ENCODE data around the gene DDX19B. TPM values are rescaled to one million over a fixed set of nuclear protein-coding genes. Genes with fewer than 3 reads are reported as not detected.

Gene DDX19B
- polyA plus RNA-seq, 2 of the 4 experiments (the other 2 are of a cell fraction), result 26.9 to 50.6 TPM

- FAIRE-seq, result no peak
These were observed 4.5 kb upstream of the DDX19B start for GRCh38 chr16:70294385-70295025.

GRCh38 chr16:70295634-70296033 lies 3.4 kb upstream of the DDX19B start:
- TF ChIP-seq BCL3 (IDR thresholded peaks at IDR 0.05) (no peak), FOSL2 (IDR thresholded peaks at IDR 0.05) (no peak), FOSL2 (CRISPR knock-in tag; IDR thresholded peaks at IDR 0.05) (no peak), ELK1 (IDR thresholded peaks at IDR 0.05; ENCODE audit: low read depth, low read length) (no peak), HOXB5 (CRISPR knock-in tag; IDR thresholded peaks at IDR 0.05) (no peak), JUNB (IDR thresholded peaks at IDR 0.05) (no peak), EHF (CRISPR knock-in tag; IDR thresholded peaks at IDR 0.05) (no peak), SMC3 (IDR thresholded peaks at IDR 0.05) (no peak), RAD21 (conservative IDR thresholded peaks at IDR 0.05 in 1 of 2, IDR thresholded peaks at IDR 0.05 in 1 of 2) (no peak), MAX (IDR thresholded peaks at IDR 0.05) (no peak), RCOR1 (IDR thresholded peaks at IDR 0.05; ENCODE audit: low read depth, low read length) (no peak), POLR2A (IDR thresholded peaks at IDR 0.05; ENCODE audit: low read length) (no peak), CHD2 (IDR thresholded peaks at IDR 0.05; ENCODE audit: low read length, partially characterized antibody) (no peak), GATA3 (IDR thresholded peaks at IDR 0.05; ENCODE audit: borderline replicate concordance) (no peak), CBX8 (IDR thresholded peaks at IDR 0.05) (no peak), NFE2L2 (conservative IDR thresholded peaks at IDR 0.05; ENCODE audit: low read length) (no peak), E2F6 (IDR thresholded peaks at IDR 0.05; ENCODE audit: borderline replicate concordance, low read depth) (no peak), RARB (CRISPR knock-in tag; IDR thresholded peaks at IDR 0.05) (no peak), NPAS2 (CRISPR knock-in tag; IDR thresholded peaks at IDR 0.05; ENCODE audit: borderline replicate concordance) (no peak)
- TF ChIP-seq, protein P1, sequence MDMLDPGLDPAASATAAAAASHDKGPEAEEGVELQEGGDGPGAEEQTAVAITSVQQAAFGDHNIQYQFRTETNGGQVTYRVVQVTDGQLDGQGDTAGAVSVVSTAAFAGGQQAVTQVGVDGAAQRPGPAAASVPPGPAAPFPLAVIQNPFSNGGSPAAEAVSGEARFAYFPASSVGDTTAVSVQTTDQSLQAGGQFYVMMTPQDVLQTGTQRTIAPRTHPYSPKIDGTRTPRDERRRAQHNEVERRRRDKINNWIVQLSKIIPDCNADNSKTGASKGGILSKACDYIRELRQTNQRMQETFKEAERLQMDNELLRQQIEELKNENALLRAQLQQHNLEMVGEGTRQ (IDR thresholded peaks at IDR 0.05), result no peak
- TF ChIP-seq, protein P2, sequence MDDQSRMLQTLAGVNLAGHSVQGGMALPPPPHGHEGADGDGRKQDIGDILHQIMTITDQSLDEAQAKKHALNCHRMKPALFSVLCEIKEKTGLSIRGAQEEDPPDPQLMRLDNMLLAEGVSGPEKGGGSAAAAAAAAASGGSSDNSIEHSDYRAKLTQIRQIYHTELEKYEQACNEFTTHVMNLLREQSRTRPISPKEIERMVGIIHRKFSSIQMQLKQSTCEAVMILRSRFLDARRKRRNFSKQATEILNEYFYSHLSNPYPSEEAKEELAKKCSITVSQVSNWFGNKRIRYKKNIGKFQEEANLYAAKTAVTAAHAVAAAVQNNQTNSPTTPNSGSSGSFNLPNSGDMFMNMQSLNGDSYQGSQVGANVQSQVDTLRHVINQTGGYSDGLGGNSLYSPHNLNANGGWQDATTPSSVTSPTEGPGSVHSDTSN (IDR thresholded peaks at IDR 0.05), result no peak
- CTCF ChIA-PET, result interaction anchor here (1.1 kb wide), 1 partner anchor 12 kb away, joined by 3 read pairs; no protein-coding TSS in a partner anchor
- Histone ChIP-seq H3K4me3 (no peak overlapping the region), H3K27ac (no peak overlapping the region), H3K4me1 (peaks cover 5% of the 10 kb centered on the region), H3K9me3 (peaks cover under 1% of the 10 kb centered on the region; the same call in 2 of the 3 replicates), H3K4me2 (no peak overlapping the region)
- POLR2A ChIA-PET, result interaction anchor here (1.2 kb wide), 1 partner anchor 51 kb away, joined by 6 read pairs; the partner anchor contains the start of gene DDX19A
- ATAC-seq, result no peak
- no peak for FAIRE-seq
- DNase-seq (ENCODE audit: low read depth in 1 of 2, low spot score in 1 of 2), result no peak

More at GRCh38 chr16:70294385-70295025, 4.5 kb upstream of the DDX19B start:
- POLR2A ChIA-PET, result no interaction called here
- no peak overlapping the region for H3K4me2 ChIP-seq
- CTCF ChIA-PET, result no interaction called here
- H3K9me3 ChIP-seq, result no peaks in the 10 kb centered on the region
- TF ChIP-seq, protein P3, sequence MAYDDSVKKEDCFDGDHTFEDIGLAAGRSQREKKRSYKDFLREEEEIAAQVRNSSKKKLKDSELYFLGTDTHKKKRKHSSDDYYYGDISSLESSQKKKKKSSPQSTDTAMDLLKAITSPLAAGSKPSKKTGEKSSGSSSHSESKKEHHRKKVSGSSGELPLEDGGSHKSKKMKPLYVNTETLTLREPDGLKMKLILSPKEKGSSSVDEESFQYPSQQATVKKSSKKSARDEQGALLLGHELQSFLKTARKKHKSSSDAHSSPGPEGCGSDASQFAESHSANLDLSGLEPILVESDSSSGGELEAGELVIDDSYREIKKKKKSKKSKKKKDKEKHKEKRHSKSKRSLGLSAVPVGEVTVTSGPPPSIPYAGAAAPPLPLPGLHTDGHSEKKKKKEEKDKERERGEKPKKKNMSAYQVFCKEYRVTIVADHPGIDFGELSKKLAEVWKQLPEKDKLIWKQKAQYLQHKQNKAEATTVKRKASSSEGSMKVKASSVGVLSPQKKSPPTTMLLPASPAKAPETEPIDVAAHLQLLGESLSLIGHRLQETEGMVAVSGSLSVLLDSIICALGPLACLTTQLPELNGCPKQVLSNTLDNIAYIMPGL (CRISPR knock-in tag; IDR thresholded peaks at IDR 0.05; ENCODE audit: borderline replicate concordance), result no peak
- TF ChIP-seq HDAC2 (IDR thresholded peaks at IDR 0.05), result no peak
- TF ChIP-seq TFCP2L1 (CRISPR knock-in tag; IDR thresholded peaks at IDR 0.05), result no peak
- TF ChIP-seq FOXS1 (CRISPR knock-in tag; IDR thresholded peaks at IDR 0.05), result no peak
- no peak for TF ChIP-seq KDM1A (IDR thresholded peaks at IDR 0.05; ENCODE audit: low read depth)
- no peak for TF ChIP-seq MAX (IDR thresholded peaks at IDR 0.05)
- TF ChIP-seq MAFK (IDR thresholded peaks at IDR 0.05; ENCODE audit: partially characterized antibody), result no peak
- TF ChIP-seq ZSCAN20 (CRISPR knock-in tag; IDR thresholded peaks at IDR 0.05), result no peak
- TF ChIP-seq NR3C1 (IDR thresholded peaks at IDR 0.05), result no peak
- no peak for TF ChIP-seq KDM5A (IDR thresholded peaks at IDR 0.05)
- TF ChIP-seq RARB (CRISPR knock-in tag; IDR thresholded peaks at IDR 0.05), result no peak
- TF ChIP-seq ZC3H11A (IDR thresholded peaks at IDR 0.05), result no peak
- TF ChIP-seq EHMT2 (IDR thresholded peaks at IDR 0.05; ENCODE audit: low read depth), result no peak
- TF ChIP-seq JUNB (IDR thresholded peaks at IDR 0.05), result no peak
- TF ChIP-seq FOSL2 (IDR thresholded peaks at IDR 0.05), result no peak
- TF ChIP-seq FOSL2 (CRISPR knock-in tag; IDR thresholded peaks at IDR 0.05), result no peak
- no peak for TF ChIP-seq MAZ (IDR thresholded peaks at IDR 0.05; ENCODE audit: borderline replicate concordance, low read depth, low read length)
- TF ChIP-seq CBX2 (IDR thresholded peaks at IDR 0.05; ENCODE audit: borderline replicate concordance, low read depth), result no peak
- H3K4me1 ChIP-seq, result peaks cover 9% of the 10 kb centered on the region
- ATAC-seq, result no peak
- H3K27ac ChIP-seq, result no peak overlapping the region
- WGBS (ENCODE audit: missing lambda C conversion rate), result 79% methylated on average over 26 of the region's 28 CpGs
- H3K4me3 ChIP-seq, result no peak overlapping the region
- DNase-seq (ENCODE audit: low read depth in 1 of 2, low spot score in 1 of 2), result no peak

All from A549 (cell line).